ENCODE data around the gene AGXT.

DNA sequence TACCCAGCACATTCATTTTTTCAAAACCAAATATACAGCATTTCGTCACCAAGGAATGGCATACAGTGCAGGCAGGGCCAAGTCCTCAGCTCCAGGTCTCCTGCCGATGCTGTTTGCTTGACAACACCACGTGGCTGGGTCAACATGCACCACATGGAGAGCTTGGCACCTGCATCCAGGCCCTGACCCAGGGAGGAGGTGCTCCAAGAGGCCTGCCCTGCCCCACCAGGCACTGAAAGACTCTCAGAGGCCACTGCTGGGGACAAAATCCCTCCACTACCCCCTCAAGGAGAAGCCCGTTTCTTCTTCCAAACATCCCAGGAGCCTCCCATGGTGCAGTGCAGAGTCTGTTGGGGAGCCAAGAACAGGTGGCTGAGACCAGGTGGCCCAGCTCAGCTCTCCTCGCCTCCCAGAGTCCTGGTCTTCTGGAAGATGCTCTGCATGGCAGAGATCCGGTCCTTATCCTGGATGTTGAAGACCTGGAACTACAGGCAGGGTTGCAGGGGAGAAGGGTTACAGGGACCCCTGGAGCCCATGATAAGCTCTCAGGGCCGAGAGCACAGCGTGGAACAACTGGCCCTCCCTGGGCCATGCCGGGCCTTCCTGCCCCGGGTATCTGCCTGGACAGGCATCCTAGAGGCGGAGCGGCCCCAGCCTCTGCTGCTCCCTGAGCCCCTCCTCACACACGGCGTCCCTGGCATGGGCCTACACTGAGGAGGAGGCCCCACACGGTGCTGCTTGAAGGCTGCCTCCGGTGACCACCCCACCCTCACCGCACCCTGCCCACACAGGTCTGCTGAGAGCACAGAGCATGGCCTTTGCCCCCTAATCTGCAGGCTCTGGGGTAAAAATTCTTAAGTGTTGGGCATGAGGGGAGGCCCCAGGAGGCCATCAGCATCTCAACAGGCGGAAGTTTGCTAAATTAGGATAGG is 18.3 kb downstream of the AGXT start:
- TF ChIP-seq CTCF (IDR thresholded peaks at IDR 0.05) (no peak), POLR2AphosphoS5 (IDR thresholded peaks at IDR 0.05) (no peak)
